Measurements from ENCODE around the gene TEX48.
A peak's percentile ranks its signal among the peaks of the same experiment; 100 is the strongest.

Gene TEX48

DNA sequence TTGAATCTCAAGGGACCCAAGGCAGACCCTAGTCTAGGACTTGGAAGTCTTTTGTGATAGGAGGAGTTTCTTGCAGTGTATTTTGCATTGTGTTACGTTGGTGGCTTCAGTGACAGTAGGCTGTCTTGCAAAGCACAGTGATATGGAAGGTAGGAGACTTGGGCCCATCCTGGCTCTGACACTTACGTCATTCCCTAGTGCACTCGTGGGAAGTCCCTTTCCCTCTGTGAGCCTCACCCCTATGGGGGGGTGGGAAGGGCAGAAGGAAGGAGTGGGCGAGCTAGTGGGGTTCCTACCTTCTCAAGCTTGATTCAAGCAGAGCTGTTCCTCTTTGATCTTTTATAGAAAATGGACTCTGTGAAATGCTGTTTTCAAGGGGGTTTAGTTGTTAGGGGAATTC lies 15.1 kb downstream of the TEX48 start:
- no peak for DNase-seq (ENCODE audit: low read depth)

DNA sequence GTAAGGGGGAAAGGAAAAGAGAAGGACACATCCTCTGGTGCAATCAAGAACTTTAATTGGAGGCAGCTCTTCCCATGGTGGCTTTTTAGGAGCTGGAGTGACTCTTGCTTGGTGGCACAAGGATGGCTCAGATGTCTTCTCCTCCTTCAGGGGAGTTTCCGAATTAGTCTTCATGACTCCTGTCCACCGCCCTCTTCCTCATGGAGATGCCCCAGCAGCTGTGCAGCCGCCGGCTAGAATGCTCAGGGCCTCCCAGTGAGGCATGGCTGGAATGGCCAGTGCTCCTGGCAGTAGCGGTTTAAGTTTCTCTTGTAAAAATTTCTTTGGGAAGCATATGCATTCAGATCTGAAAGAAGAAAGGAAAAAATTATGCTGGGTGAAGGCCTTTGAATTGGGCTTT lies 15.6 kb downstream of the TEX48 start:
- no peak for DNase-seq (ENCODE audit: low read depth)

DNA sequence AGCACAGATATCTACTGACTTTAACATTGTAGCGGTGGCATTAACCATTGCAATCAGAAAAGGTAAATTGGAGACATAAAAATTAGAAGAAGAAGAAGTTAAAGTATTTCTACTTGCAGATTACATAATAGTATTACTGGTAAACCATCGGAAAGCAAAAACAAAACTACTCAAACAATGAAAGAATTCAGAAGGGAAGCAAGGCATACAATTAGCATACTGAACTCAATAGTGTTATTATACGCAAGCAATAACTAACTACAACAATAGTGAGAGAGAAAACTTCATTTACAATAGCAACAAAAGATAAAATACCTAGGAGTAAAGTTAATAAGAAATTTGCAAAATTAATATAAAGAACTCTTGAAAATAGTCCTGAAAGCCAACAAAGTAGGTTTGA lies 17.8 kb downstream of the TEX48 start:
- no peak for DNase-seq (ENCODE audit: low read depth)

DNA sequence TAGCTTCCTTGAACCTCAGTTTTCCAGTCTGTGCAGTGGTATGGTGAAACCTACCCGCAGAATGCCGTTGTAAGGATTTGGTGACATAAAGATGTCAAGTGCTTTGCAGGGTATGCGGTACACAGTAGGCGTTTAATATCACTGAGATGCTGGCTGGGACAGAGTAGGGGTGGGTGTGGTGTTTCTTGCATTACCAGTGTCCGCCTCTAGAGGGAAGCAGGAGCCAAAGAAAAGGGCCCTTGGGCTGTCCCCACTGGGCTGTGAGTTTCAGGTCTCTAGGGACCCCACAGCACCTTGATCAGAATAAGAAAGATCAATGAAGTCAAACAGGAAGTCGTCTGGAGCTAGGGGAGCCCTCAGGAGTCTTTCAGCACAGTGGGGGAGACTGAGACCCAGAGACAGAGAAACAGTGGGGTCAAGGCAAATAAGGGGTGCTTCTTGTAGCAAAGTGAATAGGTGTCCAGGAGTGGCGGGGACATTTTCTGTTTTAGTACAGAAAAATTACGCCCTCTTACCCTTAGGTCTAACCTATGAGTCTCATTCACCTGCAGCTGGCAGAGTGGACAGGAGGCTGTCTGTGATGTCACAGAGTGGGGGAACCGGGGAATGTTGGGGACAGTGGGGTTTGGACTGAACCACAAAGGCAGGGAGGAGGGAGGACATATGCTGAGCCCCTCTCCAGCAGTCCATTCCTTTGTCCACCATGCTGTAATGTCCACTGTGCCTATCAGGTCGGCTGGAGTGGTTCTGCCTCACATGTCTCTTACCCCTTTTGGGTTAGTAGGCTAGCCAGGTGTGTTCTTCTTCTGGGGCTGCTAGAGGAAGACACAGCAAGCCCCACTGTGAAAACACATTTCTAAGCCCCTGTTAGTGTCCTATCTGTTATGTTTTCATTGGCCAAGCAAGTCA lies 19.7 kb downstream of the TEX48 start:
- peak; percentile 45 for DNase-seq (ENCODE audit: low read depth)

DNA sequence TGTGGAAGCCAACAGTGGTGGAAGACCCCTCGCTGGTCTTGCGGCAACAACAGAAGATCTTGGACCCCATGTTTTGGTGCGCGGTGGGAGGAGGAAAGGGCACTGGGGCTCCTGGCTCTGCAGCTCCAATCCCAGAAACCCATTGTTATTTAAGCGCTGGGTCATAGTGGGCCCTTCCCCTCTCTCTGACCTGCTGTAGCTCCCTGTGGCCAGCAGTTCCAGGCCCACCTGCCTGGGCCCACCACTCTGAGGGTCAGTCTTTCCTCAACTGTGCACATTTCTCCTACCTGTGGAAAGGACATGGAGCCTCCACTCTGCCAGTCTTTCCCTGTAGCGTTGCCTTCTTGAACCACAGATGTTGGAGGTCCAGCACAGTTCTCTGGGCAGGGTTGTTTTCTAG lies 24.3 kb downstream of the TEX48 start, which contains the start of gene TEX53:
TSS of gene TEX53 (minus strand) at position 101 of the 400 bp plus-strand sequence. CDS start at position 70, 31 bp downstream.
- DNase-seq (ENCODE audit: low read depth), result no peak

DNA sequence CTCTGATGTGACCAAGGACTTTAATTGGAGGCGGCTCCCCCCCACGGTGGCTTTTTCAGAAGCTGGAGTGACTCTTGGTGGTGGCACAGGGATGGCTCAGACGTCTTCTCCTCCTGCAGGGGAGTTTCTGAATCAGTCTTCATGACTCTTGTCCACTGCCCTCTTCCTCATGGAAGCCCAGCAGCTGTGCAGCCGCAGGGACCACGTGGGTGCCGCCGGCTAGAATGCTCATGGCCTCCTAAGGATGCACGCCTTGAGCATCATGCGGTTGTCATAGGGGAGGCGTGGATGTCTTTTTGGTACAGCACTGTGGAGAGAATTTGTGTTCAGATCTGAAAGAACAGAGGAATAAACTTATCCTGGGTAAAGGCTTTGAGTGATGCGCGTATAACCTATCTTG lies 25.7 kb downstream of the TEX48 start:
- DNase-seq (ENCODE audit: low read depth), result no peak

DNA sequence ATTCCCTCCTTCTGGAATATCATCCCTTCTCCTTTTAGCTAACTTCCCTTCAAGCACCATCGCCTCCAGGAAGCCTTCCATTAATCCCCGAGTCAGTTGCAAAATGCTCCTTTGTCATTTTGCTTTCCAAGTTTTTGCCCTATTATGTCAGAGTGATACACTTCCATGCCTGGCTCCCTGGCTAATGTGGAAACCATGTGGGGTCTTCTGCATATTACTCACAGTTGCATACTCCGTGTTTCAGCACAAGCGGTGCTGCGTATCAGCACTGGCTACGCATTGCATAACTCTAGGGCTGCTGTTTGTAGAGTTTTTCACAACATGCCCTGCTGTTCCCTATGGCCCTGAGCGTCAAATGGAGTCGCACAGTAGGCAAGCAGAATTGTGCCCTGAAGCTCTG lies 26.3 kb downstream of the TEX48 start:
- DNase-seq (ENCODE audit: low read depth), result no peak

DNA sequence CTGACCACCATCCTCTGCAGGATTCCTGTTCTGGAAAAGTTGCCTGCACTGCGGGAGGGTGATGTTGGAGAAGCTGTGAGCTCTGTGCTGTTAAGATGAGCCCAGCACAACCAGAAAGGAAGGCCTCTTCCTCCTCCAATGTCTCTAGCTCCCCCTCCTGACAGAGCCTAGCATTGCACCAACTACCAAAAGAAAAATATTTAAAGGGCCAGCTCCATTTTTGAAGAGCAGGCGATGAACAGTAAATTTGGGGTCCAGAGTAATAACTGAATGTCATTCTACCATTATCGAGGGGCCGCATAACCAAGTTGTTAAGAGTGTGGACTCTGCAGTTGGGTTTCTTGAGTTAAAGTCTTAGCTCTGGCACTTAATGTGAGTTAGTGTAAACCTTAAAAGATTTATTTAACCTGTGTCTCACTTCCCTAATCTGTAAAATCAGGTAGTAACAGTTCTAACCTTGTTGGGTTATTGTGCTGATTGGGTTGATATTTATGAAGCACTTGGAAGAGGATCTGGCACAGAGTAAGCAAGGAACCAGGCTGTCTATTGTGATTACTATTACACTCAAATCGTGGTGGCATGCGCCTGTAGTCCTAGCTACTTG lies 28.3 kb downstream of the TEX48 start:
- DNase-seq (ENCODE audit: low read depth), result peak; percentile 81

DNA sequence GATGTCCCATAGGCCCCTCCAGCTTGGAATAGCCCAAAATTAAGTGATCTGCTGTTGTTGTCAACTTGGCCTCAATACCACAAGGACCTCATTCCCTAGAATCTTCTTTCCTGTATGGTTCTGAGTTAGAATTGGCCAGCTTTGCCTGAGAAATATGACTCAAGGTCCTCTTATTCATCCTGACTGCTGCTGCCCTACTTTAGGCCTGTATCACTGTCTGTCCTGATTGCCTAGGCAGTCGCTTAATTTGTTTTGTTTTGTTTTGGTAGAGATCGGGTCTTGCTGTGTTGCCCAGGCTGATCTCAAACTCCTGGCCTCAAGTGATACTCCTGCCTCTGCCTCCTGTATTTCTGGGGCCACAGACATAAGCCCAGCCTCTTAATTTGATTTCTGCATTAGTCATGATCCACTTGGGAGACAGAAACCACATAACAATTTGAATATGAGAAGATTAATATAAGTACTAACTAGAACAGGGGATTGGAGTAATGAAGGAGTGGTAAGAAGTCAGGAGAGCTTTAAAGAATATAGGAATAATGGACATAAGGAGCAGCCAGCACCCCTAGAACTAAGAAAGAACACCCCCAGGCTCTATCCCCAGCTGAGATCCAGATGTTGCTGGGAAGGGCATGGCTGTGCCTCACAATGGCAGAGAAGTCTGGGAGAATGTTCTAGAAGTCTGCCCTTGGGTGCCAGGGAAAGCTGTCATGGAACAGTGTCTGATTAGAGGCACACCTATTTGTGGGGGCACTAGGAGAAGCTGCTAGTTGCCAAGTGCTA lies 29.0 kb downstream of the TEX48 start:
- DNase-seq (ENCODE audit: low read depth), result no peak

DNA sequence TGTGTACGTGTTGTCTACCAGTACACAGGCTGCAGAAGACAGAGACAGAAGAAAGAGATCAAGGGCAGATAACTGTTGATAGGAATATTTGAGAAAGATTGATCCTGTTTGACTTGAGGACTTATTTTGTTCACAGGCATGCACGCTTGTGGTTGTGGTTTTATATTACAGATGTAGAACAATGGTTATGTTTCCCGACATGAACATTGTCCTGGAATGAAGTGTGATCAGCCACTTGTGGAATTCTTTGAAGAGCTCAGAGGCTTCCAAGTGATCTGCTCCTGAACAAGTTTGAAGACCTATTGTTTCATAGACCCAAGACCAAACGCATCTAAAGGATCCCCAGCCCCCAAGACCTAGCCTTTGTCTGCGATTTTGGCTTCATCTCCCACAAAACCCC lies 38.1 kb downstream of the TEX48 start:
- no peak for DNase-seq (ENCODE audit: low read depth)

DNA sequence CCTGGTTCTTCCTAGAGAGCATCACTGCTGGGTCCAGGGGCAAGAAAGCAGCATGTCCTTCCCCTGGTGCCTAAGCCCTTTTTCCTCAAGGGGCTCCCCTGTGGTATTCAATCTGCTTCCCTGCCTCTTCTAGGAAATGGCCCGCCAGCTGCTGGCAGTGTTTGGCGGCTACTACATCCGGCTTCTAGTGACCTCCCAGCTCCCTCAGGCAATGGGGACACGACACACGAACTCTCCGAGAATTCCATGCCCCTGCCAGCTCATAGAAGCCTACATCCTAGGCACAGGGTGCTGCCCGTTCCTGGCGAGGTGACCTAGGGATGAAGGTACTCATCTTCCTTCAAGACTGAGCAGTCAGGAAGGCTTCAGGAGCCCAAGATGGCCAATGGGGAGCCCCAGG lies 39.0 kb downstream of the TEX48 start:
- no peak for DNase-seq (ENCODE audit: low read depth)

DNA sequence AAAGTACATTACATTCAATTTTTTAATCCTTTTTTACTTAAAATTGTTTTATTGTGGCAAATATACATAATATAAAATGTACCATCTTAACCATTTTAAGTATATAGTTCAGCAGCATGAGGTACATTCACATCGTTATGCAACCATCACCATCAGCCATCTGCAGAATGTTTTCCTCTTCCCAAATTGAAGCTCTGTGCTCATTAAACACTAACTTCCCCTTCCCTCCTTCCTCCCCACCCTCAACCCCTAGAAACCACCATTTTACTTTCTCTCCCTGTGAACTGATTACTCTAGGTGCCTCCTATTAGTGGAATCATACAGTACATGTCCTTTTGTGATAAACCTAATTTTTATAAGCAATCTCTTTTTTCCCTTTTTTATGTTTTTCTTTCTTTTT lies 40.0 kb downstream of the TEX48 start:
- DNase-seq (ENCODE audit: low read depth), result no peak

DNA sequence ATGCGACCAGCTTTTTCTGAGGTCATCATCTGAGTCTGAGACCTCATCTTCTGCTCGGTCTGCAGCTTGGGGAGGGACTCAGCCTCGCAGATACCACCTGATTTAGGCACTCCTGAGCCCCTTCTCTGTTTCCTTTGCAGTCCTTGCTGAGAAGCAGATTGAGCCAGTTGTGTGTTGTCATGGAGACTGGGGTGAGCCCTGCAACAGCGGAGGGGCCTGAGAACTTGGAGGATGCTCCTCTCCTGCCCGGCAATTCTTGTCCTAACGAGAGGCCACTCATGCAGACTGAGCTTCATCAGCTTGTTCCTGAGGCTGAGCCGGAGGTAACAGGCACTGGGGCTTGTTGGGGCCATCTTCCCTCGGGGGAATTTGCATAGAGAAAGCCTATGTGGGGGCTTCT lies 43.6 kb downstream of the TEX48 start:
- DNase-seq (ENCODE audit: low read depth), result no peak

DNA sequence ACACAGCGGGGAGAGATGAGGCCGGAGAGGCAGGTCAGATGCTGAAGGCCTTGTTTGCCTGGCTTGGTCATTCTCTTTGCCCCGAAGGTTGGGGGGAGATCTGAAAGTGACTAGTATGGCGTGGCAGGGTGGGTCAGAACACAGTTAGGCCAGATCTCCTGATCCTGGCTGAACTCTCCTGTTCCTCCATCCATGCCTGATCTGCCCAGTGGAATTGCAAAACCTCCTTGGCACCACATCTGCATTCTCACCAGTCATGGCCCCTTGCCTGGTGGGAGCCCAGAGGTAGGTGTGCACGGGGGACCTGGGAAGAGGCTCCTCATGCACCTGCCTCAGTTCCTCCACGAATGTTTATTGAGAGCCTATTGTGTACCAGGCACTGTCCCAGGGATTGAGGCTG lies 47.6 kb downstream of the TEX48 start:
- DNase-seq (ENCODE audit: low read depth), result no peak

DNA sequence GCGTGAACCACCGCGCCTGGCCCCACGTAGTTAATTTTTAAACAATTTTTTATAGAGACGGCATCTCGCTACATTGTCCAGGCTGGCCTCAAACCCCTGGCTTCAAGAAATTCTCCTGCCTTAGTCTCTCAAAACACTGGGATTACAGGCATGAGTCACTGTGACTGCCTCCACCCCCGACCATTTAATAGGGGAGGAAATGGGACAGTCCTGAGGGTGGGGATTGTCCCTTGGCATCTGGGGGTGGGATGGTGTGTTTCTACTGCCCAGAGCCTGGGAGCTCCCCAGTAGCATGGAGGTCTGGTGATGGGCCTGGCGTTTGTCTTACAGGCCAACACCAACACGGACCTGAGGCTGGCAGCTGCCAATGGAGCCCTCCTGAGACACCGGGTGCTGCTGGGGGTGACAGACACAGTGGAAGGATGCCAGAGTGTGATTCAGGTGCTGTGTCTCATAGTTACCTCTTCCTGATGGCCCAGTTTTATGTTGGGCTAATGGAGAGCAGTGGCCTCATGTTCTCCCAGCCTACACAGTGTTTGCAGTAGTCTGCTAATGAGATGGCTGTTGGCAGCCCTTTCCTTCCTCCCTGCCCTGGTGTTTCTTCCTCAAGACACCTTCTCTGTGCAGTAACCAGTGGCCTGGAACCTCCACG lies 48.4 kb downstream of the TEX48 start:
- no peak for DNase-seq (ENCODE audit: low read depth)

DNA sequence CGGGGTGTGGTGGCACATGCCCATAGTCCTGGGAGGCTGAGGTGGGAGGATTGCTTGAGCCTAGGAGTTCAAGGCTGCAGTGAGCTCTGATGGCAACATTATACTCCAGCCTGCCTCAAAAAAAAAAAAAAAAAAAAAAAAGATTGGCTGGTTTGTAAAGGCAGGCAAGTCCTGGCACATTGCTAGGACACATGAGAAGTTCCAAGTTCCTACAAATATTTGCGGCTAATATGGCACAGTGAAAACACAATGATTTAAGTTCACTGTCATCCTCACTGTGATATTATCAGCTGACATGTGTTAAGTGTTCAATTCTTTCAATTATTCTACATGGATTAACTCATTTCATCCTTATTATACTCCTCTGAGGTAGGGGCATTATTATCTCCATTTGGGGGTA lies 50.8 kb downstream of the TEX48 start:
- no peak for DNase-seq (ENCODE audit: low read depth)

DNA sequence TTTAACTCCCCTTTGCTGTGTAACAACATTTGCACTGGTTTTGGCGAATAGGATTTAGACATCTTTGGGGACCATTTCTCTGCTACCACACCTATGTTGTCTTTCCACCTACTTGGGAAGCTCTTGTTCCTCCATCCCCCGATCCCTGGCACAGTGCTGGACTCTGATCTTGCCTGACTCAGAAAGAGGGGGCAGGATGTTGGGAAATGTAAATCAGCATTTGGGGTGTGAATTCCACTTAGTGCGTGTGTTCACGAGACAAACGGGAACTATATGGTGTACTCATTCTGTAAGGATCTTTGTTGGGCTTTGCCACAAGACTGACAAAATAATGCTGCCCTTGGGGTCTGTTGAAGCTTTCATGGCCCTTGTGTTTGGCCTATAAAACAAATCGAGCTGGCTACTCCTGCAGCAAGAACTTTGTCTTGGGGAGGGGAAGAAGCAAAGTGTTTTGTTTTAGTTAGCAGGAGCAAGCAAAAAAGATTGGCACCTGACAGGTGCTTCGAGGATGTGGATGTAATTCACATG lies 52.4 kb downstream of the TEX48 start:
- no peak for DNase-seq (ENCODE audit: low read depth)

DNA sequence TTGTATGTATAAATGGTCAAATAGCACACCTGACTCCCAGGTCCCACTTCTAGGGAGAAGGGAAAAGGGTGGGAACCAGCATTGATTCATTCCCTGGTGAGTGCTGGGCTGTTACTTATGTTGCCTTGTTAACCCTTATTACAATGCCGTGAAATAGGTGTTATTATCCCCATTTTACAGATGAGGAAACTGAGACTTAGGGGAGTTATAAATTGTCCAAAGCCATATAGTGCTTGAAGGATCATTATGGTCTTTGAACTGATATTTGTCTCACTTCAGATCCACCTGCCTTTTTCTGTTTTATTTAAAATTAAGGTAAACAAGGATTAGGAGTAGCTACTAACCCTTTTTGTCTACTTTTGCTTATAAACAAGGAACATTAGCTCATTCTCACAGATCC lies 54.4 kb downstream of the TEX48 start:
- DNase-seq (ENCODE audit: low read depth), result no peak

DNA sequence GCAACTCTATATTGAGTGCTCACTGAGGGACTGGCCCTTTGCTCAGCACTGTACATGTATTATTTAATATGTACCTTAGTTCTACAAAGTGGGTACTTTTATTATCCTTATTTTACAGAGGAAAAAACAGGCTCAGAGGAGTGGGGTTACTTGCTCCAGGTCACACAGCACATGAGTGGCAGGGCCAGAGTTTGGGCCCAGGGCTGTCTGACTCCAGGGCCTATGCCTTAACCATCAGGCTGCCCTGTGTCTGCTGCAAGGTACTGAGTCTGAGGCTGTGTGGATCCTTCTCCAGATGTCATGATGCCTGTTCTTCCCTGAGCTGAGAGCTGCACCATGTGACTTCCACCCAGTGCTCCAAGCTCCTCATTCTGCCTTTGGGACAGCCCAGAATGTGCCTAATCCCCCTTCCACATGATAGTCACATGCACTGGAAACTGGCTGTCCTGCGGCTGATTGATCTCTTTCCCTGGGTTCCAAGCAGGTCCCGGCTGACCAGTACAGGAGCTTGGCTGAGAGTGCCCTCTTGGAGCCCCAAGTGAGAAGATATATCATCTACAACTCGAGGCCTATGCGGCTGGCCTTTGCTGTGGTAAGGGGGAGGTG lies 55.5 kb downstream of the TEX48 start:
- no peak for DNase-seq (ENCODE audit: low read depth)

DNA sequence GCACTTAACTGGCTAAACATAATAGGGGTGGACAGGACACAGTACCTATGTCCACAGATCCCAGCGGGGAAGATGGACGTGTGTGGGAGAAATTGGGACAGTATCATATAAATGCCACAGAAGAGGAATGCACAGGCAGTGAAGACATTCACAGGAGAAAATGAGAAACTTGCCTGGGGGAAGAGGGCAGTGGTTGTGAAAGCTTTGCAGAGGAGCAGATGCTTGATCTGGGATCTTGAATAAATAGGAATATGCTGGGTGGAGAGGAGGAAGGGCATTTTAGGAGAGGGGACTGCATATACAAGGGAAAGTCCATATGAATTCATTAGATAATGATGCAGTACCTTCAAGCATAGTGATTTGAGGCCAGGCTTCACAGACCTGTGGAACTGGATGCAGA lies 57.3 kb downstream of the TEX48 start:
- no peak for DNase-seq (ENCODE audit: low read depth)

DNA sequence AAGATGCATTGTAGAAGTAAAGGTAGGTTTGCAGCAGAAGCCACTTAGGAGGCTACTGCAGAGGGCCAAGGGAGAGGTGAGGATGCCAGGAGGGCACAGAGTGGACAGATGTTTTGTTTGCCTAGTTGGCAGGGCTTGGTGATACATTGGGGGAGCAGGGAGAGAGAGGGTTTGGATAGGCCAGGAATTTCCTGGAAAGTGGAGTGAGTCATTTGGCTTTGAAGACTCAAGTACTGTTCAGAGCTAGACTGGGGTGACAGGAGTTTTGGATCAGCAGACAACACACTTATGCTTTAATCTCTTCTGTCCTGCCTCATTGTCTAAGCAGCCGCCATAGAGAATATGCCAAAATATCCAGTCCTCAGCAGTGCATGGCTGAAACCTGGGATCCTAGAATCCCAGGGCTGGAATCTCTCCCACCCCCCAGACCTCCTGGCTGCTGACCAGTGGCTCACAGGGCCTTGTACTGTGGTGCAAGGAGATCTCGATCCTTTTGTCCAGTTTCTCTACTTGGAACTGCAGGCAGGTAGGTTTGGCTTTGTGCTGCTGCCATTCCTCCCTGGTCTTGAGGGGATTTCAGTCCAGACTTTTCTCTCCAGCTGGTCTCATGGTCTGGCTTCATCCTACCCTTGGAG lies 59.9 kb downstream of the TEX48 start:
- DNase-seq (ENCODE audit: low read depth), result no peak
